Common myeloid progenitor, CD34-positive (primary cell): ENCODE results near the gene CDKN2C.

Source experiments
- CTCF ChIA-PET: fragments of 350-600 bp; sonication (Branson Sonifier 250); formaldehyde crosslinking; loops from one replicate; lab custom pipeline; 2021; ENCODE audit warnings: antibody characterized with exemption; lab: Charles Lee
- POLR2A ChIA-PET: fragments of 350-600 bp; sonication (Branson Sonifier 250); formaldehyde crosslinking; loops from one replicate; lab custom pipeline; 2021; ENCODE audit warnings: antibody characterized with exemption; lab: Charles Lee
- DNase-seq, 3 donors: peaks; one replicate each; pipeline versions ENCODE4 v3.0.0 to v3.0.0-alpha.2; 2013
- H3K27ac ChIP-seq, 2 experiments: 1 replicate in 1 of 2; 2 replicates in 1 of 2; pipeline ENCODE4 v1.7.0; 2013; ENCODE audit warnings: inconsistent platforms in 2 of 2, low read length in 2 of 2, mild to moderate bottlenecking in 2 of 2, low read depth in 1 of 2, moderate library complexity in 1 of 2; ENCODE audit not compliant: severe bottlenecking in 2 of 2, insufficient read depth in 1 of 2, poor library complexity in 1 of 2
- H3K27me3 ChIP-seq, 5 experiments: replicated peaks in 2 of 5; 1 replicate in 3 of 5; 2 replicates in 2 of 5; pipeline versions ENCODE4 v1.6.1 to v1.7.0; 2013; ENCODE audit warnings: low read length in 4 of 5, mild to moderate bottlenecking in 2 of 5, moderate library complexity in 2 of 5, inconsistent platforms in 1 of 5; ENCODE audit not compliant: insufficient read depth in 5 of 5, control insufficient read depth in 4 of 5
- H3K36me3 ChIP-seq, 4 experiments: 1 replicate in 2 of 4; 2 replicates in 2 of 4; pipeline versions ENCODE4 v1.6.1 to v1.7.0; 2013; ENCODE audit warnings: low read length in 3 of 4, control low read depth in 1 of 4, mild to moderate bottlenecking in 1 of 4; ENCODE audit not compliant: control insufficient read depth in 4 of 4, insufficient read depth in 4 of 4
- H3K4me1 ChIP-seq, 4 experiments: 1 replicate in 3 of 4; 2 replicates in 1 of 4; pipeline versions ENCODE4 v1.6.1 to v1.7.1; 2013; ENCODE audit warnings: low read length in 3 of 4, mild to moderate bottlenecking in 3 of 4, control low read depth in 1 of 4, inconsistent platforms in 1 of 4, moderate library complexity in 1 of 4; ENCODE audit not compliant: control insufficient read depth in 4 of 4, insufficient read depth in 4 of 4; ENCODE audit errors: control extremely low read depth in 1 of 4
- H3K4me3 ChIP-seq, 7 experiments: 1 replicate in 4 of 7; 2 replicates in 3 of 7; pipeline versions ENCODE4 v1.5.1 to v1.7.0; 2013; ENCODE audit warnings: mild to moderate bottlenecking in 7 of 7, low read length in 6 of 7, moderate library complexity in 6 of 7, inconsistent platforms in 2 of 7, low read depth in 2 of 7, control low read depth in 1 of 7; ENCODE audit not compliant: insufficient read depth in 4 of 7, control insufficient read depth in 1 of 7; ENCODE audit errors: extremely low read depth in 1 of 7
- H3K9me3 ChIP-seq, 5 experiments: 1 replicate in 4 of 5; 2 replicates in 1 of 5; pipeline versions ENCODE4 v1.6.1 to v1.7.1; 2013; ENCODE audit warnings: low read length in 4 of 5, mild to moderate bottlenecking in 2 of 5, inconsistent platforms in 1 of 5, low read depth in 1 of 5, moderate library complexity in 1 of 5; ENCODE audit not compliant: control insufficient read depth in 4 of 5, insufficient read depth in 2 of 5; ENCODE audit errors: control extremely low read depth in 1 of 5
- WGBS: methylation state at CpG from one replicate; pipeline ENCODE4 v1.1.5; 2013; ENCODE audit not compliant: insufficient coverage; 5-methylcytosine and 5-hydroxymethylcytosine counted together

Gene CDKN2C

GRCh38 chr1:50978144-50978851 is 8.3 kb downstream of the CDKN2C start:
- DNase-seq = peak in 1 of 3 donors; percentile 46
- H3K27me3 ChIP-seq = peaks cover 16 to 76% (median 45%) of the 10 kb centered on the region in 5 experiments
- H3K4me3 ChIP-seq = peak overlapping the region in 6 of 7 experiments; percentile 57 to 85 (median 67)
- POLR2A ChIA-PET = interaction anchor here (1.1 kb wide), 1 partner anchor 8 kb away, joined by 3 read pairs; the partner anchor contains the start of gene CDKN2C
- CTCF ChIA-PET = interaction anchor here (0.6 to 2.3 kb wide), 2 partner anchors 10 to 531 kb away, joined by 3 to 14 read pairs; partner anchors contain the start of gene CDKN2C
- peaks cover 0 to 5% (median 1%) of the 10 kb centered on the region in 4 experiments for H3K36me3 ChIP-seq
- H3K9me3 ChIP-seq = no peaks in the 10 kb centered on the region
- WGBS = 6% methylated on average over 28 of the region's 42 CpGs
- peak overlapping the region in 1 of 2 experiments; percentile 74 for H3K27ac ChIP-seq
- H3K4me1 ChIP-seq = peaks cover 2 to 25% (median 24%) of the 10 kb centered on the region in 4 experiments

- CTCF ChIA-PET = interaction anchor here (2.3 kb wide), 1 partner anchor 10 kb away, joined by 14 read pairs; the partner anchor contains the start of gene CDKN2C
- Histone ChIP-seq H3K9me3 (no peaks in the 10 kb centered on the region), H3K27ac (peak overlapping the region in 1 of 2 experiments; percentile 74), H3K4me3 (peak overlapping the region in 2 of 7 experiments; percentile 82 to 85), H3K27me3 (peaks cover 21 to 82% (median 51%) of the 10 kb centered on the region in 5 experiments), H3K4me1 (peaks cover 2 to 25% (median 24%) of the 10 kb centered on the region in 4 experiments), H3K36me3 (peaks cover 0 to under 1% (median 0%) of the 10 kb centered on the region in 4 experiments)
- DNase-seq = peak in 2 of 3 donors; percentile 36 to 47
- WGBS = 17% methylated on average over 3 of the region's 10 CpGs
- POLR2A ChIA-PET = interaction anchor here (1.1 kb wide), 1 partner anchor 9 kb away, joined by 3 read pairs; the partner anchor contains the start of gene CDKN2C
Observed at GRCh38 chr1:50978852-50979781, 9.1 kb downstream of the CDKN2C start.

GRCh38 chr1:50979937-50980336 is 9.9 kb downstream of the CDKN2C start:
- Histone ChIP-seq H3K27ac (peak overlapping the region in 1 of 2 experiments; percentile 74), H3K9me3 (no peaks in the 10 kb centered on the region), H3K36me3 (no peaks in the 10 kb centered on the region), H3K4me1 (peaks cover 2 to 25% (median 24%) of the 10 kb centered on the region in 4 experiments), H3K4me3 (no peak overlapping the region), H3K27me3 (peaks cover 21 to 89% (median 51%) of the 10 kb centered on the region in 5 experiments)
- DNase-seq = no peak
- no CpG with 5 or more reads among the region's 1 CpG for WGBS
- POLR2A ChIA-PET = no interaction called here
- CTCF ChIA-PET = no interaction called here

- peak overlapping the region in 1 of 2 experiments; percentile 74 for H3K27ac ChIP-seq
- POLR2A ChIA-PET = no interaction called here
- H3K4me3 ChIP-seq = no peak overlapping the region
Observed at GRCh38 chr1:50980505-50980904, 10.5 kb downstream of the CDKN2C start.

GRCh38 chr1:50981741-50982140 is 11.7 kb downstream of the CDKN2C start:
- ChIA-PET POLR2A (no interaction called here), CTCF (interaction anchor here (1.0 kb wide), 2 partner anchors 11 to 53 kb away, joined by 3 to 4 read pairs; no protein-coding TSS in a partner anchor)
- Histone ChIP-seq H3K4me3 (no peak overlapping the region), H3K36me3 (no peaks in the 10 kb centered on the region), H3K9me3 (no peaks in the 10 kb centered on the region), H3K27me3 (peaks cover 19 to 88% (median 47%) of the 10 kb centered on the region in 5 experiments), H3K27ac (no peak overlapping the region), H3K4me1 (peaks cover 0 to 21% (median 20%) of the 10 kb centered on the region in 4 experiments)
- no peak for DNase-seq
- WGBS = 100% methylated on average over 1 of the region's 1 CpG

More at GRCh38 chr1:50980505-50980904, 10.5 kb downstream of the CDKN2C start:
- CTCF ChIA-PET = no interaction called here
- Histone ChIP-seq H3K36me3 (no peaks in the 10 kb centered on the region), H3K9me3 (no peaks in the 10 kb centered on the region), H3K27me3 (peaks cover 21 to 93% (median 54%) of the 10 kb centered on the region in 5 experiments), H3K4me1 (peaks cover 2 to 25% (median 24%) of the 10 kb centered on the region in 4 experiments)
- DNase-seq = no peak

GRCh38 chr1:50982611-50983010 is 12.6 kb downstream of the CDKN2C start:
- ChIA-PET CTCF (interaction anchor here (1.0 kb wide), 1 partner anchor 53 kb away, joined by 3 read pairs; no protein-coding TSS in a partner anchor), POLR2A (no interaction called here)
- no peak overlapping the region for H3K4me3 ChIP-seq
- no peak overlapping the region for H3K27ac ChIP-seq
- WGBS = no CpG with 5 or more reads among the region's 3 CpGs
- no peak for DNase-seq
- peaks cover 15 to 79% (median 41%) of the 10 kb centered on the region in 5 experiments for H3K27me3 ChIP-seq
- H3K9me3 ChIP-seq = no peaks in the 10 kb centered on the region
- H3K36me3 ChIP-seq = no peaks in the 10 kb centered on the region
- H3K4me1 ChIP-seq = peaks cover 0 to 12% (median 11%) of the 10 kb centered on the region in 4 experiments
